Osteoblast (primary cell): ENCODE measurements around the gene LOXL1. TPM values are rescaled to one million over a fixed set of nuclear protein-coding genes. Genes with fewer than 3 reads are reported as not detected.
A peak's percentile ranks its signal among the peaks of the same experiment; 100 is the strongest.

Source experiments
- DNase-seq: peaks from one replicate; pipeline ENCODE4 v3.0.0; 2011; ENCODE audit warnings: low spot score, mixed read lengths; ENCODE audit not compliant: insufficient read length; ENCODE audit errors: missing footprints
- H2AFZ ChIP-seq: 2 replicates; pipeline ENCODE4 v1.6.0; 2011; ENCODE audit warnings: mild to moderate bottlenecking, low read length
- H3K27ac ChIP-seq: 2 replicates; pipeline ENCODE4 v1.5.1; 2011; ENCODE audit warnings: mild to moderate bottlenecking, low read depth, low read length, moderate library complexity
- H3K27me3 ChIP-seq: 2 replicates; pipeline ENCODE4 v1.6.0; 2012; ENCODE audit warnings: mild to moderate bottlenecking, control low read depth, inconsistent platforms, low read length, moderate library complexity; ENCODE audit not compliant: insufficient read depth
- H3K36me3 ChIP-seq: 2 replicates; pipeline ENCODE4 v1.5.1; 2011; ENCODE audit warnings: mild to moderate bottlenecking, low read length, control low read depth, moderate library complexity; ENCODE audit not compliant: insufficient read depth
- H3K4me1 ChIP-seq: 2 replicates; pipeline ENCODE4 v1.5.1; 2011; ENCODE audit warnings: mild to moderate bottlenecking, low read length, control low read depth, moderate library complexity; ENCODE audit not compliant: insufficient read depth
- H3K4me2 ChIP-seq: 2 replicates; pipeline ENCODE4 v1.6.0; 2011; ENCODE audit warnings: mild to moderate bottlenecking, low read length; ENCODE audit not compliant: insufficient read depth
- H3K4me3 ChIP-seq: fragments of 200-600 bp; sonication (generic); 3 replicates; pipeline ENCODE4 v1.5.1; 2012; ENCODE audit warnings: mild to moderate bottlenecking, low read length, inconsistent platforms; ENCODE audit not compliant: insufficient read depth
- H3K79me2 ChIP-seq: 2 replicates; pipeline ENCODE4 v1.6.0; 2012; ENCODE audit warnings: mild to moderate bottlenecking, low read length, control low read depth, inconsistent platforms; ENCODE audit not compliant: insufficient read depth
- H3K9me3 ChIP-seq: 2 replicates; pipeline ENCODE4 v1.5.1; 2011; ENCODE audit warnings: low read depth, low read length, control low read depth
- H4K20me1 ChIP-seq: 2 replicates; pipeline ENCODE4 v1.6.0; 2012; ENCODE audit warnings: mild to moderate bottlenecking, low read length, control low read depth; ENCODE audit not compliant: insufficient read depth
- CTCF ChIP-seq: IDR thresholded peaks from 2 replicates; pipeline ENCODE4 v1.5.1; 2011; ENCODE audit warnings: mild to moderate bottlenecking, low read depth, low read length, moderate library complexity; ENCODE audit errors: extremely low read depth
- total RNA-seq: library from RNA; depleted of rRNA; stranded (reverse); fragments of >200 nt; gene quantifications from 2 replicates; pipeline ENCODE4 v1.2.3, GENCODE V29; 2012

Gene LOXL1
- total RNA-seq, 1 donor = 246 TPM

- no peak for TF ChIP-seq CTCF
- Histone ChIP-seq H4K20me1 (peaks cover 15% of the 10 kb centered on the region), H3K9me3 (no peaks in the 10 kb centered on the region), H3K79me2 (peaks cover 61% of the 10 kb centered on the region), H3K27me3 (no peaks in the 10 kb centered on the region), H3K4me1 (peaks cover 38% of the 10 kb centered on the region), H3K4me2 (no peak overlapping the region), H3K36me3 (peaks cover 66% of the 10 kb centered on the region), H3K27ac (no peak overlapping the region), H3K4me3 (no peak overlapping the region), H2AFZ (no peak overlapping the region)
- no peak for DNase-seq
Measured at GRCh38 chr15:73945130-73945508, 18.9 kb downstream of the LOXL1 start.

GRCh38 chr15:73946046-73946721, 19.9 kb downstream of the LOXL1 start:
- Histone ChIP-seq H3K4me2 (no peak overlapping the region), H3K4me3 (no peak overlapping the region), H3K4me1 (peaks cover 37% of the 10 kb centered on the region), H3K79me2 (peaks cover 51% of the 10 kb centered on the region), H3K9me3 (no peaks in the 10 kb centered on the region), H3K27me3 (no peaks in the 10 kb centered on the region), H4K20me1 (peaks cover 15% of the 10 kb centered on the region), H3K27ac (no peak overlapping the region), H3K36me3 (peaks cover 72% of the 10 kb centered on the region), H2AFZ (no peak overlapping the region)
- no peak for TF ChIP-seq CTCF
- peak; percentile 15 for DNase-seq

- peaks cover 15% of the 10 kb centered on the region for H4K20me1 ChIP-seq
- H3K36me3 ChIP-seq = peaks cover 75% of the 10 kb centered on the region
- no peaks in the 10 kb centered on the region for H3K27me3 ChIP-seq
- peak; percentile 64 for DNase-seq
- no peak for TF ChIP-seq CTCF
- no peak overlapping the region for H3K4me2 ChIP-seq
- peaks cover 37% of the 10 kb centered on the region for H3K4me1 ChIP-seq
- no peak overlapping the region for H2AFZ ChIP-seq
- H3K4me3 ChIP-seq = no peak overlapping the region
- no peaks in the 10 kb centered on the region for H3K9me3 ChIP-seq
- H3K79me2 ChIP-seq = peaks cover 44% of the 10 kb centered on the region
- H3K27ac ChIP-seq = no peak overlapping the region
Measured at GRCh38 chr15:73946795-73947370, 20.6 kb downstream of the LOXL1 start.

- no peak overlapping the region for H3K4me2 ChIP-seq
- no peaks in the 10 kb centered on the region for H3K27me3 ChIP-seq
- TF ChIP-seq CTCF = no peak
- peaks cover 83% of the 10 kb centered on the region for H3K36me3 ChIP-seq
- peaks cover 31% of the 10 kb centered on the region for H3K4me1 ChIP-seq
- no peak for DNase-seq
- peaks cover 36% of the 10 kb centered on the region for H3K79me2 ChIP-seq
- H3K9me3 ChIP-seq = no peaks in the 10 kb centered on the region
- peaks cover 15% of the 10 kb centered on the region for H4K20me1 ChIP-seq
- H3K4me3 ChIP-seq = no peak overlapping the region
- H2AFZ ChIP-seq = no peak overlapping the region
- H3K27ac ChIP-seq = no peak overlapping the region
Measured at GRCh38 chr15:73947651-73948050, 21.4 kb downstream of the LOXL1 start.
